Activated CD8-positive, alpha-beta memory T cell treated with anti-CD3 and anti-CD28 coated beads for 24 hours (primary cell): ENCODE measurements around the gene SRPK2.
"Not testable (repeated sequence)": the region's sequence is repeated elsewhere in the genome, so short reads cannot be mapped to it uniquely, and the experiment has no call there.

Source experiments
- DNase-seq: peaks from one replicate; pipeline ENCODE4 v3.0.0-alpha.2; 2020

The SRPK2 gene

GRCh38 chr7:105297309-105297708 is 91.4 kb downstream of the SRPK2 start:
- no peak for DNase-seq

GRCh38 chr7:105296491-105296890 is 92.2 kb downstream of the SRPK2 start:
- DNase-seq = no peak

- DNase-seq = no peak
Measured at GRCh38 chr7:105295596-105296352, 92.9 kb downstream of the SRPK2 start.

- not testable (repeated sequence) for DNase-seq
Measured at GRCh38 chr7:105294482-105294881, 94.2 kb downstream of the SRPK2 start.

DNA sequence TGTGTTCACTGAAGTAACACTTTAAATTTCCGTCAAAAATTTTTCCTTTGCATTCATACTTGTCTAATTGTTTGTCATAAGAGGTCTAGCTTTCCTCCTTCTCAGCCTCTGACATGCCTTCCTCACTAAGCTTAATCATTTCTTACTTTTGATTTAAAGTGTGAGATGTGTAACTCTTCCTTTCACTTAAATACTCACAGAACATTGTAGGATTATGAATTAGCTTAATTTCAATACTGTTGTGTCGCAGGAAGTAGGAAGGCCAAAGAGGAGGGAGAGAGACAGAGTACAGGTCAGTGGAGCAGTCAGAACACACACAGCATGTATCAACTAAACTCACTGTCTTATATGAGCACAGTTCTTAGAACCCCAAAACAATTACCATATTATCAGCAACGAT is 99.0 kb downstream of the SRPK2 start:
- DNase-seq = no peak

DNA sequence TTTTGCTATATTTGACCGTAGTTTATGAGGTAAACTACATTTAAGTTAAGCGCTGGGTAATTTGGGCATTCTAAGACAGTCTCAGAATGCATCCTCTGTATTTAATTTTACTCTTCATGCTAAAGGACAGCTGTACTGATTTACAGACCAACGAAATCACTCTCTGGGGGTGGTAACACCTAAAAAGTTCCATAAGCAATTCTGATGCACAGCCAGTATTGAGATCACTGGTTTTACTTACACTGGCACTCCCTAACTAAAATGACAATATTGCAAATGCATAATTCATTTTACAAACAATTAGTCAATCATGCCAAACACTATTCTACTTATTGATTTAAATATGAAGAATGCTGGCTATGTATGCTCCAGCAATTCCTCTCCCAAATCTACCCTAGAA is 102.3 kb downstream of the SRPK2 start:
- DNase-seq = no peak

GRCh38 chr7:105285118-105285874 is 103.4 kb downstream of the SRPK2 start:
- no peak for DNase-seq

GRCh38 chr7:105284014-105284413 is 104.7 kb downstream of the SRPK2 start:
- no peak for DNase-seq

DNA sequence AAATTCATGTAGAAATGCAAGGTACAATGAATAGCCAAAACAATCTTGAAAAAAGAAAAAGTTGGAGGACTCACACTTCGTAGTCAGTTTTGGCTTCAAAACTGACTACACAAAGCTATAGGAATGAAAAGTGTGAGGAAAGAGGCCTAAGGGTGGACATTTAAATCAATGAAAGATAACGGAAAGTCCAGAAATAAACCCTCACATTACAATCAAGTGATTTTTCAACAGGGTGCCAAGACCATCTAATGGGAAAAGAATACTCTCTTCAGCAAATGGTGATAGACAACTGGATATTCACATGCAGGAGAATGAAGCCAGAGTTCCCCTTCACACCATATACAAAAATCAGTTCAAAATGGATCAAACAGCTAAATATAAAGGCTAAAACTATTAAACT is 106.8 kb downstream of the SRPK2 start:
- DNase-seq = no peak

DNA sequence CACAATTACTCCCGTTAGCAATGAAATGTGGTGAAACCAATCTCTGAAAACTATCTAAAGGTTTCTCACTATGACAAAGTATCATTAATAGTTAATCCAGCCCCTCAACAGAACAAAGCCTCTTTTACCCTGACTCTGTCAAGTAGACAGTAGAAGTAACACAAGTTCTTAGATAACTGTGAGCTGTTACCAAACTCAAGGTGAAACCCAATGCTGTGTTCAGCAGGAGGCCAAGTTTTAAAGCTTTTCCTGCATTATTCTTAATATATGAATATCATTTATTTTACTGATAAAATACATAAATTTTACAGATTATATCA is 109.1 kb downstream of the SRPK2 start:
- DNase-seq = no peak

GRCh38 chr7:105278973-105279687 is 109.6 kb downstream of the SRPK2 start:
- no peak for DNase-seq

DNA sequence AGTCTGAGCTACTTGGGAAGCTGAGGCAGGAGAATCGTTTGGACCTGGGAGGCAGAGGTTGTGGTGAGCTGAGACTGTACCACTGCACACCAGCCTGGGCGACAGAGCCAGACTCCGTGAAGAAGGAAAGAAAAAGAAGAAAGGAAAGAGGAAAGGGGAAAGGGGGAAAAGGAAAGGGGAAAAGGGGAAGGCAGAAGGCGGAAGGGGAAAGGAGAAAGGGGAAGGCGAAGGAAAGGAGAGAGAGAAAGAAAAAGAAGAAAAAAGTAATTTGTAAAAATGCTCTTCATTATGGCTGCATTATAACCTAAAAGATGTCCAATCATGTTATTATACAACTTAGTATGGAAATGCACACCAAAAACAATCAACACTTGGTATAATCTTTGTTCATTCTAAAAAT is 110.2 kb downstream of the SRPK2 start:
- no peak for DNase-seq

- no peak for DNase-seq
Measured at GRCh38 chr7:105277341-105277740, 111.4 kb downstream of the SRPK2 start.

DNA sequence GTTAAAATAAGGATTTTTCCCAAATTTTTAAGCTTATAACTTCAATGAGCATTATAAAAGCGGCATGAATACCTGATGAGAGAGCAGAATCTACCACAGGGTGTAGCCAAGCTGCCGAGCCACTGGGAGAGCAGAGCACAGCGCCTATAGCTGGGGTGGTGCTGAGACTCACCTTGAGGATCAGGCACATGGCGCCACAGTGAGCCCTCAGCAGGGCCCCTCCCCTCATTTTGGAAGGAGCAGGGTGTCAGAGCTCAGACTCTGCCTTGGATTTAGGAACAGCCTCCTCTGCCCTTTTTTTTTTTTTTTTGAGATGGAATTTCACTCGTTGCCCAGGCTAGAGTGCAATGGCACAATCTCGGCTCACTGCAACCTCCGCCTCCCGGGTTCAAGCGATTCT is 118.6 kb downstream of the SRPK2 start:
- DNase-seq = no peak

GRCh38 chr7:105269397-105269796 is 119.3 kb downstream of the SRPK2 start:
- DNase-seq = no peak

DNA sequence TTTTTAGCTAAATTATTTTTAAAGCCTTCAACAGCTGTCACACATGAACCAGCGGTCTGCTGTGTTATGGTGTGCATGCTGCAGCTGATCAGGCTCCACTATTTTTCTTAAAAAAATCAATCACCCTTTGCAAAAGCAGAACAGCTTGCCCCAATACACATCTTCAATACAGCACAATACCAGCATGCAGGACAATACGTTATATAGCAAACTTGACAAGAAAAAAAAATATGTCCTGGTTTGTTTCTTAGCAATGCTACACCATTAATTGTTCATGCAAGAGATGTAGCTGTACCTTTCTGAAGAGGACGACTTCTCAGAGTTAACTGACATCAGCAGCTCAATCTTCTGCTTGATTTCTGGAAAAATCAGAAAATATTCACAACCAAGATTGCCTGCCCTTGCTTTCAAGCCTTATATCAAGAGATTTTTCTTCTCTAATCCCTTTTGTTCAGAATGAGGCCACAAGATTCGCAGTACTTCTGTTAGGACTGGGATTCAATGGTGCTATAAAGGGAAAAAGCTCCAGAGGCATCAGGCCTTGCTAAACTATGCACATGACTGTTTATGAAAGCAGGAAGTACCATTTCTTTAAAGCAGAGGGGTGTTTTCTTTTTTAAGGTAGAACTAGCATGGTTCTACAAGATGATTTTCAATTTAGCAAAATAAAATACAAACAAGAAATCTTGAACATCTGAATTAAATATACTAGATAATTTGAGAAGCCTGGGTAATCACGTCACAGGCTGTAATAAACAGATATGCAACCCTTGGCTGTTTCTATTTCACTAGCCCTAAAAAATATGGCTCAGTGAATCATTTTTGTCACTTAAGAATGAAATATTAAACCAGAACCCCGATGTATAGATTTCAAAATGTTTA is 120.0 kb downstream of the SRPK2 start:
- no peak for DNase-seq

DNA sequence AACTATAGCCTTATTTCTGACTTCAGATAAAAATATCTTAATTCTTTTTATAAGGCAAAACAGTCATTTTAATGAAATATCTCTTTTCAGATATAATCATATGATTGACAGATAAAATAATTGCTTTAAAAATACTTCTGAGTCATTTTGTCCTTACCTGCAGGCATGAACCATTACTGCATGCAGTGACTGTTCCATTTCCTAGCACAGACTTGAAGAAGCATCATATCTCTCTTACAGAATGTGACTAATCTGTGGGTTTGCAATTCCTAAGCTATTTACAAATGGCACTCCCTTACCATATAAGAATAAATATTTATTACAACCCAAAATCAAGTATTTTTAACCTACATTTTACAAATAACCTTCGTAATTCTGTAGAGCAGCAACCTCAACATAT is 120.7 kb downstream of the SRPK2 start:
- no peak for DNase-seq

- no peak for DNase-seq
Measured at GRCh38 chr7:105267244-105267643, 121.5 kb downstream of the SRPK2 start.

DNA sequence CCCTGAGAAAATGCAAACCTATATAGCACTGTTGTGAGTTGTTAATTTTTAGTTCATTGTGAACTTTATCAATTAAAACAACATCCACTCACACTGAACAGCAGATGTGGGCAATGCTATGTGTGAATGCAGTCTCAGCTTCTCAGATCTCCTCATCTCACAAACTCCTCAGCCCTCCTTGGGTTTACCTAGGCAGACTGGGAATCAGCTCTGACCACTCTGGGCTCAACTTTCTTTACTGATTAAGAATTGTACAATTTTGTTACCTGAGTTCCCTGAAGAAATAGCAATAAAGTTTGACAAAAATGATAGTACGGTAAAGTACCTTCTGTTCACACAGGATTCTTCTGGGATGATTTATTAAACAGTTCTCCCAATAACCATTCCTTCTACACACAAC is 124.0 kb downstream of the SRPK2 start:
- no peak for DNase-seq

GRCh38 chr7:105261689-105262088 is 127.0 kb downstream of the SRPK2 start:
- DNase-seq = no peak

DNA sequence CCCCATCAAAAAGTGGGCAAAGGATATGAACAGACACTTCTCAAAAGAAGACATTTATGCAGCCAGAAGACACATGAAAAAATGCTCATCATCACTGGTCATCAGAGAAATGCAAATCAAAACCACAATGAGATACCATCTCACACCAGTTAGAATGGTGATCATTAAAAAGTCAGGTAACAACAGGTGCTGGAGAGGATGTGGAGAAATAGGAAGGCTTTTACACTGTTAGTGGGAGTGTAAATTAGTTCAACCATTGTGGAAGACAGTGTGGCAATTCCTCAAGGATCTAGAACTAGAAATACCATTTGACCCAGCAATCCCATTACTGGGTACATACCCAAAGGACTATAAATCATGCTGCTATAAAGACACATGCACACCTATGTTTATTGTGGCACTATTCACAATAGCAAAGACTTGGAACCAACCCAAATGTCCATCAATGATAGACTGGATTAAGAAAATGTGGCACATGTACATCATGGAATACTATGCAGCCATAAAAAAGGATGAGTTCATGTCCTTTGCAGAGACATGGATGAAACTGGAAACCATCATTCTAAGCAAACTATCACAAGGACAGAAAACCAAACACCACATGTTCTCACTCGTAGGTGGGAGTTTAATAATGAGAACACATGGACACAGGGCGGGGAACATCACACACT is 128.4 kb downstream of the SRPK2 start:
- DNase-seq = not testable (repeated sequence)

DNA sequence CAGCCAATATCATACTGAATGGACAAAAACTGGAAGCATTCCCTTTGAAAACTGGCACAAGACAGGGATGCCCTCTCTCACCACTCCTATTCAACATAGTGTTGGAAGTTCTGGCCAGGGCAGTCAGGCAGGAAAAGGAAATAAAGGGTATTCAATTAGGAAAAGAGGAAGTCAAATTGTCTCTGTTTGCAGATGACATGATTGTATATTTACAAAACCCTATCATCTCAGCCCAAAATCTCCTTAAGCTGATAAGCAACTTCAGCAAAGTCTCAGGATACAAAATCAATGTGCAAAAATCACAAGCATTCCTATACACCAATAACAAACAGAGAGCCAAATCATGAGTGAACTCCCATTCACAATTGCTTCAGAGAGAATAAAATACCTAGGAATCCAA is 129.8 kb downstream of the SRPK2 start:
- not testable (repeated sequence) for DNase-seq
